GM23338 (cell line): Measurements from ENCODE around the gene ATP9B. TPM values are rescaled to one million over a fixed set of nuclear protein-coding genes. Genes with fewer than 3 reads are reported as not detected.

ENCODE experiments used
- ATAC-seq: fragments of 200-7000 bp; cut with Tn5 transposase; 3 replicates; pipeline ENCODE4 v1.9.1; 2020
- DNase-seq: peaks from one replicate; pipeline ENCODE4 v3.0.0-alpha.2; 2015; ENCODE audit warnings: low spot score
- H2AFZ ChIP-seq: fragments of 200-600 bp; sonication (generic); 2 replicates; pipeline ENCODE4 v1.8.0; 2016; ENCODE audit warnings: antibody characterized with exemption, mild to moderate bottlenecking, moderate library complexity
- H3F3A ChIP-seq: fragments of 200-600 bp; sonication (generic); replicated peaks from 2 replicates; pipeline ENCODE4 v1.8.0; 2017; ENCODE audit warnings: antibody characterized with exemption, mixed run types, low read depth
- H3K27ac ChIP-seq: fragments of 200-600 bp; sonication (generic); 2 replicates; pipeline ENCODE4 v1.6.1; 2016; ENCODE audit warnings: low read depth
- H3K27me3 ChIP-seq: fragments of 200-600 bp; sonication (generic); 2 replicates; pipeline ENCODE4 v1.8.0; 2016; ENCODE audit warnings: mild to moderate bottlenecking, mixed run types, moderate library complexity; ENCODE audit not compliant: insufficient read depth
- H3K36me3 ChIP-seq: fragments of 200-600 bp; sonication (generic); 2 replicates; pipeline ENCODE4 v1.8.0; 2016; ENCODE audit warnings: mild to moderate bottlenecking; ENCODE audit not compliant: insufficient read depth
- H3K4me1 ChIP-seq: fragments of 200-600 bp; sonication (generic); 2 replicates; pipeline ENCODE4 v1.8.0; 2016; ENCODE audit warnings: mild to moderate bottlenecking, moderate library complexity; ENCODE audit not compliant: insufficient read depth
- H3K4me2 ChIP-seq: fragments of 200-600 bp; sonication (generic); 2 replicates; pipeline ENCODE4 v1.7.1; 2017; ENCODE audit warnings: mixed run types
- H3K4me3 ChIP-seq: fragments of 200-600 bp; sonication (generic); 2 replicates; pipeline ENCODE4 v1.6.1; 2016; ENCODE audit warnings: mixed run types
- H3K79me2 ChIP-seq: fragments of 200-600 bp; sonication (generic); replicated peaks from 2 replicates; pipeline ENCODE4 v1.8.0; 2017; ENCODE audit warnings: mild to moderate bottlenecking; ENCODE audit not compliant: insufficient read depth
- H3K9me2 ChIP-seq: fragments of 200-600 bp; sonication (generic); 2 replicates; pipeline ENCODE4 v1.8.0; 2017; ENCODE audit not compliant: insufficient read depth
- H4K20me1 ChIP-seq: fragments of 200-600 bp; sonication (generic); replicated peaks from 2 replicates; pipeline ENCODE4 v1.8.0; 2017; ENCODE audit warnings: mild to moderate bottlenecking; ENCODE audit not compliant: insufficient read depth
- H3K27ac Mint-ChIP-seq: 2 replicates; pipeline ENCODE4 v1.8.0; 2020; ENCODE audit warnings: inconsistent platforms, mild to moderate bottlenecking, moderate library complexity, mixed read lengths
- H3K27me3 Mint-ChIP-seq: 3 replicates; pipeline ENCODE4 v1.8.0; 2022; ENCODE audit warnings: low read depth, mild to moderate bottlenecking, moderate library complexity, mixed read lengths, inconsistent platforms; ENCODE audit not compliant: insufficient read depth, poor library complexity
- H3K36me3 Mint-ChIP-seq: 3 replicates; pipeline ENCODE4 v1.8.0; 2021; ENCODE audit warnings: low read depth, mild to moderate bottlenecking, inconsistent platforms, moderate library complexity, mixed read lengths
- H3K4me1 Mint-ChIP-seq: 3 replicates; pipeline ENCODE4 v1.8.0; 2020; ENCODE audit warnings: mild to moderate bottlenecking, inconsistent platforms, mixed read lengths
- H3K4me3 Mint-ChIP-seq: 3 replicates; pipeline ENCODE4 v1.8.0; 2021; ENCODE audit warnings: moderate library complexity, mild to moderate bottlenecking, inconsistent platforms, mixed read lengths
- H3K9me3 Mint-ChIP-seq: 3 replicates; pipeline ENCODE4 v1.8.0; 2020; ENCODE audit warnings: moderate library complexity, mild to moderate bottlenecking, inconsistent platforms, mixed read lengths
- CREB1 ChIP-seq: fragments of 250-450 bp; sonication (Bioruptor Pico); IDR thresholded peaks from 2 replicates; pipeline ENCODE4 v1.5.0; 2020; ENCODE audit warnings: low read depth, mild to moderate bottlenecking, moderate library complexity
- EZH2 ChIP-seq: fragments of 200-600 bp; sonication (generic); IDR thresholded peaks from one replicate; pipeline ENCODE4 v1.8.0; 2017; ENCODE audit warnings: antibody characterized with exemption, mild to moderate bottlenecking, low read depth; ENCODE audit not compliant: unreplicated experiment
- EZH2phosphoT487 ChIP-seq: fragments of 200-600 bp; sonication (generic); IDR thresholded peaks from one replicate; pipeline ENCODE4 v1.8.1; 2018; ENCODE audit warnings: antibody characterized with exemption; ENCODE audit not compliant: unreplicated experiment
- JUNB ChIP-seq: IDR thresholded peaks from one replicate; pipeline ENCODE4 v1.6.1; 2016; ENCODE audit warnings: antibody characterized with exemption; ENCODE audit not compliant: unreplicated experiment
- NANOG ChIP-seq: IDR thresholded peaks from 2 replicates; pipeline ENCODE4 v1.6.1; 2016; ENCODE audit warnings: antibody characterized with exemption, borderline replicate concordance
- POLR2AphosphoS5 ChIP-seq: IDR thresholded peaks from 2 replicates; pipeline ENCODE4 v1.6.1; 2016; ENCODE audit warnings: antibody characterized with exemption, low read depth
- STAT1 ChIP-seq: IDR thresholded peaks from one replicate; pipeline ENCODE4 v1.6.1; 2016; ENCODE audit warnings: antibody characterized with exemption; ENCODE audit not compliant: unreplicated experiment
- ZNF114 ChIP-seq: fragments of 250-450 bp; sonication (Bioruptor Pico); IDR thresholded peaks from 2 replicates; pipeline ENCODE4 v1.5.0; 2020; ENCODE audit warnings: mild to moderate bottlenecking, moderate library complexity
- polyA plus RNA-seq: library from polyadenylated mRNA; unstranded; fragments of >200 nt; fragmentation: Nextera tagmentation; extraction: Ambion mirVana; gene quantifications from 2 replicates; pipeline ENCODE4 v1.2.1, GENCODE V29; 2016
- total RNA-seq: library from RNA; depleted of rRNA; stranded (reverse); fragments of >200 nt; shearing (Covaris generic); gene quantifications from 2 replicates; pipeline ENCODE4 v1.2.3, GENCODE V29; 2014
- TF ChIP-seq, protein P1 (sequence below): IDR thresholded peaks from one replicate; pipeline ENCODE4 v1.6.1; 2018; ENCODE audit warnings: antibody characterized with exemption; ENCODE audit not compliant: unreplicated experiment
- TF ChIP-seq, protein P2 (sequence below): IDR thresholded peaks from 2 replicates; pipeline ENCODE4 v1.6.1; 2016; ENCODE audit warnings: antibody characterized with exemption
- TF ChIP-seq, protein P3 (sequence below), 2 experiments: fragments of 200-600 bp in 1 of 2; sonication (generic) in 1 of 2; conservative IDR thresholded peaks; 2 replicates each; pipeline versions ENCODE4 v1.5.1 to v1.6.1; 2016 to 2017; ENCODE audit warnings: antibody characterized with exemption in 2 of 2, low read depth in 2 of 2, mild to moderate bottlenecking in 2 of 2, moderate library complexity in 1 of 2

Gene ATP9B
- total and polyA plus RNA-seq, 2 experiments from 2014 or later = 14.2 to 25.6 TPM

DNA sequence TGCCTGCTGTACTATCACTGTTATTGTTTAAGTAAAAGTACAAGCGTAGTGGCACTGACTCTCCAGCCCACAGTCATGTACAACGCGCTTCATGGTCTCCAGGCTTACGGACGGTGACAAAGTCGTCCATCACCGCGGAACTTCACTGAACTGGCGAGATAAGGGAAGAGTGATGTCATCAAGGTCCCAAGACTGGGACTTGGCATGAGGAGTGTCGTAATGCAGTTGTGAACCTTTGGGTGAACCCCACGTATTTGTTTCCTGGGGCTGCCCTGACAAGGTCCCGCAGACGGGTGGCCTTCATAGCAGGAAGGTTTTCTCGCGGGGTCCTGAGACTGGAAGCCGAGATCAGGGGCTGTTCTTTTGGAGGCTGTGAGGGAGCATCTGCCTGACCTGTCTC, 343.8 kb downstream of the ATP9B start (continued):
- TF ChIP-seq, protein P1, sequence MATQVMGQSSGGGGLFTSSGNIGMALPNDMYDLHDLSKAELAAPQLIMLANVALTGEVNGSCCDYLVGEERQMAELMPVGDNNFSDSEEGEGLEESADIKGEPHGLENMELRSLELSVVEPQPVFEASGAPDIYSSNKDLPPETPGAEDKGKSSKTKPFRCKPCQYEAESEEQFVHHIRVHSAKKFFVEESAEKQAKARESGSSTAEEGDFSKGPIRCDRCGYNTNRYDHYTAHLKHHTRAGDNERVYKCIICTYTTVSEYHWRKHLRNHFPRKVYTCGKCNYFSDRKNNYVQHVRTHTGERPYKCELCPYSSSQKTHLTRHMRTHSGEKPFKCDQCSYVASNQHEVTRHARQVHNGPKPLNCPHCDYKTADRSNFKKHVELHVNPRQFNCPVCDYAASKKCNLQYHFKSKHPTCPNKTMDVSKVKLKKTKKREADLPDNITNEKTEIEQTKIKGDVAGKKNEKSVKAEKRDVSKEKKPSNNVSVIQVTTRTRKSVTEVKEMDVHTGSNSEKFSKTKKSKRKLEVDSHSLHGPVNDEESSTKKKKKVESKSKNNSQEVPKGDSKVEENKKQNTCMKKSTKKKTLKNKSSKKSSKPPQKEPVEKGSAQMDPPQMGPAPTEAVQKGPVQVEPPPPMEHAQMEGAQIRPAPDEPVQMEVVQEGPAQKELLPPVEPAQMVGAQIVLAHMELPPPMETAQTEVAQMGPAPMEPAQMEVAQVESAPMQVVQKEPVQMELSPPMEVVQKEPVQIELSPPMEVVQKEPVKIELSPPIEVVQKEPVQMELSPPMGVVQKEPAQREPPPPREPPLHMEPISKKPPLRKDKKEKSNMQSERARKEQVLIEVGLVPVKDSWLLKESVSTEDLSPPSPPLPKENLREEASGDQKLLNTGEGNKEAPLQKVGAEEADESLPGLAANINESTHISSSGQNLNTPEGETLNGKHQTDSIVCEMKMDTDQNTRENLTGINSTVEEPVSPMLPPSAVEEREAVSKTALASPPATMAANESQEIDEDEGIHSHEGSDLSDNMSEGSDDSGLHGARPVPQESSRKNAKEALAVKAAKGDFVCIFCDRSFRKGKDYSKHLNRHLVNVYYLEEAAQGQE = no peak
- no peak for TF ChIP-seq POLR2AphosphoS5
- TF ChIP-seq CREB1 = no peak
- TF ChIP-seq, protein P2, sequence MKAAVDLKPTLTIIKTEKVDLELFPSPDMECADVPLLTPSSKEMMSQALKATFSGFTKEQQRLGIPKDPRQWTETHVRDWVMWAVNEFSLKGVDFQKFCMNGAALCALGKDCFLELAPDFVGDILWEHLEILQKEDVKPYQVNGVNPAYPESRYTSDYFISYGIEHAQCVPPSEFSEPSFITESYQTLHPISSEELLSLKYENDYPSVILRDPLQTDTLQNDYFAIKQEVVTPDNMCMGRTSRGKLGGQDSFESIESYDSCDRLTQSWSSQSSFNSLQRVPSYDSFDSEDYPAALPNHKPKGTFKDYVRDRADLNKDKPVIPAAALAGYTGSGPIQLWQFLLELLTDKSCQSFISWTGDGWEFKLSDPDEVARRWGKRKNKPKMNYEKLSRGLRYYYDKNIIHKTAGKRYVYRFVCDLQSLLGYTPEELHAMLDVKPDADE = no peak
- TF ChIP-seq, protein P3, sequence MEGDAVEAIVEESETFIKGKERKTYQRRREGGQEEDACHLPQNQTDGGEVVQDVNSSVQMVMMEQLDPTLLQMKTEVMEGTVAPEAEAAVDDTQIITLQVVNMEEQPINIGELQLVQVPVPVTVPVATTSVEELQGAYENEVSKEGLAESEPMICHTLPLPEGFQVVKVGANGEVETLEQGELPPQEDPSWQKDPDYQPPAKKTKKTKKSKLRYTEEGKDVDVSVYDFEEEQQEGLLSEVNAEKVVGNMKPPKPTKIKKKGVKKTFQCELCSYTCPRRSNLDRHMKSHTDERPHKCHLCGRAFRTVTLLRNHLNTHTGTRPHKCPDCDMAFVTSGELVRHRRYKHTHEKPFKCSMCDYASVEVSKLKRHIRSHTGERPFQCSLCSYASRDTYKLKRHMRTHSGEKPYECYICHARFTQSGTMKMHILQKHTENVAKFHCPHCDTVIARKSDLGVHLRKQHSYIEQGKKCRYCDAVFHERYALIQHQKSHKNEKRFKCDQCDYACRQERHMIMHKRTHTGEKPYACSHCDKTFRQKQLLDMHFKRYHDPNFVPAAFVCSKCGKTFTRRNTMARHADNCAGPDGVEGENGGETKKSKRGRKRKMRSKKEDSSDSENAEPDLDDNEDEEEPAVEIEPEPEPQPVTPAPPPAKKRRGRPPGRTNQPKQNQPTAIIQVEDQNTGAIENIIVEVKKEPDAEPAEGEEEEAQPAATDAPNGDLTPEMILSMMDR (conservative IDR thresholded peaks at IDR 0.05; ENCODE audit: low read depth in 2 of 2) = no peak
- TF ChIP-seq NANOG = no peak
- no peak for TF ChIP-seq STAT1
- no peak for TF ChIP-seq EZH2
- TF ChIP-seq EZH2phosphoT487 = no peak
- TF ChIP-seq JUNB = no peak

DNA sequence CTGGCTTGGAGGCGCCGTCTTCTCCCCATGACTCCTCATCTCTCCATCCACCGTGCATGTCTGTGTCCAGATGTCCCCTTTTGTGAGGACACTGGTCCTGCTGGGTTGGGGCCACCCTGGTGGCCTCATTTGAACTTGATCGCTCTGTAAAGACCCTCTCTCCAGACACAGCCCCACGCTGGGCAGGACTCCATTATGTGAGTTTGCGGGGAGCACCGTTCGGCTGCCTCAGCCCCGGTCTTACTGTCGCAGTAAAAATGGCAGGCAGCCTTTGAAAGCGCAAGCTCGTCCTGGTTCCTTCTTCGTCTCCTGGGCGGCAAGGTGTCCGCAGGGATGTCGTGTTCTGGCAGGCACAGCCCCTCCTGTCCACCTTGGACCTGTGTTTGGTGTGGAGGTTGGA, 344.2 kb downstream of the ATP9B start:
- H3K27ac Mint-ChIP-seq = no peak overlapping the region
- H3K27me3 Mint-ChIP-seq = peaks cover 11% of the 10 kb centered on the region
- Histone ChIP-seq H3K36me3 (no peaks in the 10 kb centered on the region), H3K27me3 (no peaks in the 10 kb centered on the region), H4K20me1 (no peaks in the 10 kb centered on the region), H3K9me2 (0 out of 2 replicates have a peak, but pooled peaks cover 4% of the 10 kb centered on the region), H3K27ac (no peak overlapping the region), H3F3A (no peaks in the 10 kb centered on the region), H3K4me3 (no peak overlapping the region), H2AFZ (no peak overlapping the region), H3K4me1 (no peaks in the 10 kb centered on the region; the same call in 1 of the 2 replicates), H3K79me2 (no peaks in the 10 kb centered on the region), H3K4me2 (no peak overlapping the region)
- no peaks in the 10 kb centered on the region for H3K9me3 Mint-ChIP-seq
- DNase-seq (no peak), ATAC-seq (no peak)
- H3K4me1 Mint-ChIP-seq = peaks cover 7% of the 10 kb centered on the region
- no peak overlapping the region for H3K4me3 Mint-ChIP-seq
- H3K36me3 Mint-ChIP-seq = peaks cover 5% of the 10 kb centered on the region; the same call in 2 of the 3 replicates
- TF ChIP-seq ZNF114 (CRISPR knock-in tag) (no peak), CREB1 (no peak)
- TF ChIP-seq, protein P1 = no peak
